ENCODE measurements around the gene CCDC192.
"Not testable (repeated sequence)": the region's sequence is repeated elsewhere in the genome, so short reads cannot be mapped to it uniquely, and the experiment has no call there.

The CCDC192 gene

GRCh38 chr5:127705120-127705892 is 2.1 kb downstream of the CCDC192 start:
- DNase-seq, result no peak
- Histone ChIP-seq H3K36me3 (no peaks in the 10 kb centered on the region), H3K27me3 (no peaks in the 10 kb centered on the region), H3K4me1 (no peaks in the 10 kb centered on the region), H3K4me3 (ENCODE audit: low read depth, low read length) (no peak overlapping the region), H3K9me3 (no peaks in the 10 kb centered on the region)
- no peak for TF ChIP-seq CTCF (IDR thresholded peaks at IDR 0.05; ENCODE audit: low read depth, low read length)

- H3K9me3 ChIP-seq, result no peaks in the 10 kb centered on the region
- no peaks in the 10 kb centered on the region for H3K36me3 ChIP-seq
- H3K4me1 ChIP-seq, result no peaks in the 10 kb centered on the region
- DNase-seq, result no peak
- no peak overlapping the region for H3K4me3 ChIP-seq (ENCODE audit: low read depth, low read length)
- TF ChIP-seq CTCF (IDR thresholded peaks at IDR 0.05; ENCODE audit: low read depth, low read length), result no peak
- H3K27me3 ChIP-seq, result no peaks in the 10 kb centered on the region
Observed at GRCh38 chr5:127706691-127707090, 3.5 kb downstream of the CCDC192 start.

- DNase-seq, result no peak
- H3K9me3 ChIP-seq, result no peaks in the 10 kb centered on the region
- no peak for TF ChIP-seq CTCF (IDR thresholded peaks at IDR 0.05; ENCODE audit: low read depth, low read length)
- H3K36me3 ChIP-seq, result no peaks in the 10 kb centered on the region
- H3K4me1 ChIP-seq, result no peaks in the 10 kb centered on the region
- H3K4me3 ChIP-seq (ENCODE audit: low read depth, low read length), result no peak overlapping the region
- no peaks in the 10 kb centered on the region for H3K27me3 ChIP-seq
Observed at GRCh38 chr5:127707209-127707608, 4.0 kb downstream of the CCDC192 start.

GRCh38 chr5:127713083-127713482 is 9.9 kb downstream of the CCDC192 start:
- not testable (repeated sequence) for H3K9me3 ChIP-seq; H3K36me3 ChIP-seq; H3K27me3 ChIP-seq; DNase-seq; H3K4me3 ChIP-seq (ENCODE audit: low read depth, low read length); H3K4me1 ChIP-seq

GRCh38 chr5:127718181-127718580 is 15.0 kb downstream of the CCDC192 start:
- Histone ChIP-seq H3K9me3 (no peaks in the 10 kb centered on the region), H3K4me3 (ENCODE audit: low read depth, low read length) (no peak overlapping the region), H3K27me3 (no peaks in the 10 kb centered on the region), H3K4me1 (no peaks in the 10 kb centered on the region), H3K36me3 (no peaks in the 10 kb centered on the region)
- no peak for TF ChIP-seq CTCF (IDR thresholded peaks at IDR 0.05; ENCODE audit: low read depth, low read length)
- DNase-seq, result no peak

- Histone ChIP-seq H3K9me3 (no peaks in the 10 kb centered on the region), H3K4me1 (no peaks in the 10 kb centered on the region), H3K36me3 (no peaks in the 10 kb centered on the region), H3K4me3 (ENCODE audit: low read depth, low read length) (no peak overlapping the region), H3K27me3 (peaks cover 3% of the 10 kb centered on the region; the same call in 1 of the 2 replicates)
- no peak for TF ChIP-seq CTCF (IDR thresholded peaks at IDR 0.05; ENCODE audit: low read depth, low read length)
- no peak for DNase-seq
Observed at GRCh38 chr5:127723571-127723970, 20.4 kb downstream of the CCDC192 start.

All from BE2C (cell line).